NCI-H226 (cell line): ENCODE measurements around the gene MAP1S.

Experiments used
- DNase-seq: peaks from one replicate; pipeline ENCODE4 v3.0.0-alpha.2; 2015

MAP1S gene

DNA sequence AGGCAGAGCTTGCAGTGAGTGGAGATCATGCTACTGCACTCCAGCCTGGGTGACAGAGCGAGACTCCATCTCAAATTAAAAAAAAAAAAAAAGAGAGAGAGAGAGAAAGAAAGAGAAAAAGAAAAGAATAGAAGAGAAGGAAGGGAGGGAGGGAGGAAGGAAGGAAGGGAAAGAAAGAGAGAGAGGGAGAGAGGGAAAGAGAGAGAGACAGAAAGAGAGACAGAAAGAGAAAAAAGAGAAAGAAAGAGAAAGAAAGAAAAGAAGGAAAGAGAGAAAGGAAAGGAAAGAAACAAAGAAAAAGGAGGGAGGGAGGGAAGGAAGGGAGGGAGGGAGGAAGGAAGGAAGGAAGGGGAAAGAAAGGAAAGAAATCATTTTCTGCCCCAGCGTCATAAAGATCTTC lies 24.1 kb upstream of the MAP1S start:
- no peak for DNase-seq

DNA sequence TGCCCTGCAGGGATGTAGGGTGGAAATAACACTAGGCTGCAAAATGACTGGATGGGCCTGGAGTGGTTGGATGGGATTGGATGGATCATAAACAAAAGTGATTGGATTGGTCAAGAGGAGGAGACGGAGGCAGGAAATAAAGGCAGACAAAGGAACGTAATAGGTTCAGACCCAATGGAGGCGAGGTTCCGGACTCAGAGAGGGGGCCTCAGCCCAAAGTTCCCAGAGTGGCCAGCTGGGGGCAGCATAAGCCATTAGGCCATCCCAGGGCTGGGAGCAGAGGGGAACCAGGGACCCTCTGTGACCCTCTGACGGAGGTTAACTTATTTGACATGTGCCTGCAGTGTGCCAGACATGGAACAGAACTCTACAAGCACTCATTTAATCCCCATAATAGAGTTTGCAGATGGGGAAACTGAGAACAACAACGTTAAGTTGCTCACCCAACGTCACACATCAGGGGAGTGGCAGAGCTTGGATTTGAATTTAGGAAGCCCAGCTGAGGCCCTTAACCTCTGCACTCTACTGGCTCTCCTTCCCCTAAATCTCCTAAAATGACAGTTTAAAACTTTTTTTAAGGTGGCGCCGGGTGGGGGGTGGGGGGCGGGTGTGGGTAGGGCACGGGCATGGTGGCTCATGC lies 15.3 kb upstream of the MAP1S start:
- DNase-seq = peak; percentile 15

DNA sequence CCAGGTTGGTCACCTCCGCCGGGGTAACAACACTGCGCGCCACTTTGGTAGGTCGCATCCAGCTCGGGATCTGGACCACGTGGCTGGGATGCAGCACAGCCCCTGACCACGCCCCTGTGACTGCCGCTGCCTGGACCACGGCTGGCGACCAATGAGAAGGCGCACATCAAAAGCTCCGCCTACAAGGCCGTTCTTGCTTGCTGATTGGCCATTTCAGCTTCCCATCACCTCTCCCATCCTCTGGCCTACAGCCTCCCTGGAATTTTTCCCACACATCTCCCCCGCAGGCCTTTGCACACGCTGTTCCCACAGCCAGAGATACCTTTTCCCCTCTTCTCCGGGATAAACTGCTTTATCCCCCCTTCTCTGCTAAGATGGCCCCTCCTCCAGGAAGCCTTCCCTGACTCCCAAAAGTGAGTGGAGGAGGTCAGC lies 12.5 kb upstream of the MAP1S start:
- peak; percentile 83 for DNase-seq

DNA sequence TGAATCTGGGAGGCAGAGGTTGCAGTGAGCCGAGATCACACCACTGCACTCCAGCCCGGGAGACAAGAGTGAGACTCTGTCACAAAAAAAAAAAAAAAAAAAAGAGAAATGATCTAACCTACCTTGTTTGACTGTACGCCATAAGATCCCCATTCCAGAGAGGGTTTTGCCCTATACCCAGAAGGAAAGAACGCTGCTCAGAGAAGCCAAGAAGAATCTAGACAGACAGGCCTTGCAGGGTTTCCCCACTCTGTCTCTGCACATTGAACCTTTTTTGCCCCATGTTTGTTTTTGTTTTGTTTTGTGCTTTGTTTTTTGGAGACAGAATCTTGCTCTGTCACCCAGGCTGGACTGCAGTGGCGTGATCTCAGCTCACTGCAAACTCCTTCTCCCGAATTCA lies 7.4 kb upstream of the MAP1S start:
- DNase-seq = no peak

DNA sequence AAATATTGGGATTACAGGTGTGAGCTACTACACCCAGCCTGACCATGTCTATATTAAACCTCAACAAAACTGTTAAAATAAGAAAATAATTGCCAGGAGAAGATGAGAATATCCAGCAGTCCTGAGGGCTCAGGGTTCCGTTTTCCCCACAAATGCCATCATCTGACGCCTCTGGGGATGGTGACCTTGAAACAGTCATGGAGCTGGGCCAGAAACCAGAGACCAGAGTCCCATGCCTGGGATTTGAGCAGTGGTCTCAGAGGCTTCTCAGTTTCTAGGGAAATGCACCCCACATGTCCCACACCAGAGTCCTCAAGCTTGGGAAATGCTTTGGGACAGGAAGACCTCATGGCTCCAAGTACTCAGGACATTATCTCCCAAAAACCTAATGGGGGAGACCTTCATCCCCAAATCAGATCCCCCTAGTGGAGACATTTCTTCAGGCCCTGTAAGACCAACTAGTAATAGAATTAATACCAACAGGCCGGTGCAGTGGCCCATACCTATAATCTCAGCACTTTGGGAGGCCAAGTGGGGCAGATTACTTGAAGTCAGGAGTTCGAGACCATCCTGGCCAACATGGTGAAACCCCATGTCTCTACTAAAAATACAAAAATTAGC lies 2.9 kb upstream of the MAP1S start:
- no peak for DNase-seq

DNA sequence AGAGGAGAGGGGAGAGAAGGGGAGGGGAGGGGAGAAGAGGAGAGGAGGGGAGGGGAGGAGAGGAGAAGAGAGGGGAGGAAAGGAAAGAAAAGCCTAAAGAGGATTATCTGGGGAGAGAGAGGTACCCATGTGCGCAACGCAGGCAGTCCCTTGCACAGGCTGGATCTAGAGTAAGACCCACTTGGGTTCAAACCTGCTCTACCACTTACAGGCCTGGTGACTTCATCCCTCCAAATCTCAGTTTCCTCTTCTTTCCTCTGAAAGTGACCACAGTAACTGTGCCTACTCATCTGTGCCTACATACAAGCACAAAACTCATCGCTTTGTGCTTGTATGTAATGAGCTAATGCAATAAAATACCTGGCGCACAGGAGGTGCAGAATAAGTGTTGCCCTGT lies 732 bp upstream of the MAP1S start:
- no peak for DNase-seq

DNA sequence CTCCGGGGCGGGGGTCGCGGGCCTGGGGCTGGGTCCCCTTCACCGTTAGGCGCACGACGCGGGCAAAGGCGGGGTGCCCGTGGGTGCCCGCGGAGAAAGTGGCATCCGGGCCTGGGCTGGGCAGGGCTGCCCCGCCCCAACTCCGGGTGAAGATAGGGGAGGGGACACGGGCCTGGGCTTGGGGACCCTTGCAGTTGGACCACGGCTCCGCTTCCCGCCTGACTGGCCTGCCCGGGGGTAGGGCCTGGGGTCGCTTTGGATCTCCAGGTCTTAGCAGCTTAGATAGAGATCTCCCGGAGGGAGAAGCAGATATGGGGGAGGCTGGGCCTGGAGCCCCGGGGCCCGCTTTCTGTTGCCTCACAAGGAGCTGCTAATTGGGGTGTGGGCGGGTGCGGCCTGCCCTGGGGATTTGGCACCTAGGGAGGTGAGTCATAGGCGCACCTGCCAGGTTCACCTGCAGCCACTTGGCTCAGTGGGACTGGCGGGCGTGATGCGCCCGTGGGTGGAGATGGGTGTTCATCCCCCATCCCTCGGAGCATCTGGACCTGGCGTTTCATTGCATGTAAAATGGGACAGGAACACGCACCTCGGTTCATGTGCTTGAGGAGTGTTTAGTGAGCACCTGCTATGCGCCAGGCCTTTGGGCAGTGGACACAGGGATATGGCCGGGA lies 585 bp downstream of the MAP1S start:
- no peak for DNase-seq

DNA sequence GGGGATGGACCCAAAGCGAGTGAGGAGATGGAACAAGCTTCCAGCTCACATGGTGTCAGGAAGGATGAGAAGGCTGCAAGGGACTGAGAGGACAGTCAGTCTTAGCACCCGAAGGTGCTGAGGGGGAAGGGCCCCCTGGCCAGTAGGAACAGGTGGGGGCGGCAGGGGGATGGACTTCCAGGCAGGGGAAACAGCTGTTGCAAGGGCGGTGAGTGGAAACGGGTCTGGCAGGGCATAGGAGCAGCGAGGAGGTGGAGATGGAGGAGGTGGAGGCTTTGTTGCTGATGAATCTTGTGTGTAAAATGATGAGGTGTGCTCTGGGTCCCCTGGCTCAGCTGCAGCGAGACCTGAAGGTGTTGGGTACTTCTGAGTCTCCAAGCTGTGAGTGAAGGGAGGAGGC lies 1.2 kb downstream of the MAP1S start:
- DNase-seq = no peak

DNA sequence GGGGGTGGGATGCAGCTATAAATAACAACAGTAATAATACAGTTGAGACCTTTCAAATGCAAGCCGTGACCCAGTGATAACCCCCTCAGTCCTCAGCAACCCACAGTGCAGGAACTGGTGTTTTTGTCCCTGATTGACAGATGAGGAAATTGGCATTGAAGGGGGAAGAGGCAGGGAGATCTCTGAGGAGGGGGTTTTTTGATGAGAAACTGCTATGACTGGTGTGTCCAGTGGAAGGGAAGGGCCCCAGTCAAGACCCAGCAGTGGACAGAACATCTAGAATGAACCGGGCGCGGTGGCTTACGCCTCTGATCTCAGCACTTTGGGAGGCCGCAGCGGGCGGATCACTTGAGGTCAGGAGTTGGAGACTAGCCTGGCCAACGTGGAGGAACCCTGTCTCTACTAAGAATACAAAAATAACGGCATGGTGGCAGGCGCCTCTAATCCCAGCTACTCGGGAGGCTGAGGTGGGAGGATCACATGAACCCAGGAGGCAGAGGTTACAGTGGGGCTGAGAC lies 1.9 kb downstream of the MAP1S start:
- DNase-seq = no peak

DNA sequence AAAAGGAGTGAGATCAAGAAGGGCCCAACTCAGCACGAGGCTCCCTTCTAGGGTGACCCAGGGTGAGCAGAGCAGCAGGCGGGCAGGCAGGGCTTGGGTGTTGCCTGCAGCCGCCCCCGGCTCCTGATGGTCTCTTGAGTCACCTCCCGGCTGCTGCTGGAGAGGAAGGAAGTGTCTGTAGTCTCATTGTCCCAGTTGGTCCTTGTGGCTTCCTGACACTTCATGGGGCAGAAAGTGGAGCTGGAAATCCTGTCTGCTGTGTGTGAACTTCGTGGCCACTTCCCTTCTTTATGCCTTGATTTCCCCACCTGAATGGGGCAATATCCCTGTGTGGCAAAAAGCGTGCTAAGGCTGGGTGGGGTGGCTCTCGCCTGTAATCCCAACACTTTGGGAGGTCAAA lies 2.5 kb downstream of the MAP1S start:
- no peak for DNase-seq

DNA sequence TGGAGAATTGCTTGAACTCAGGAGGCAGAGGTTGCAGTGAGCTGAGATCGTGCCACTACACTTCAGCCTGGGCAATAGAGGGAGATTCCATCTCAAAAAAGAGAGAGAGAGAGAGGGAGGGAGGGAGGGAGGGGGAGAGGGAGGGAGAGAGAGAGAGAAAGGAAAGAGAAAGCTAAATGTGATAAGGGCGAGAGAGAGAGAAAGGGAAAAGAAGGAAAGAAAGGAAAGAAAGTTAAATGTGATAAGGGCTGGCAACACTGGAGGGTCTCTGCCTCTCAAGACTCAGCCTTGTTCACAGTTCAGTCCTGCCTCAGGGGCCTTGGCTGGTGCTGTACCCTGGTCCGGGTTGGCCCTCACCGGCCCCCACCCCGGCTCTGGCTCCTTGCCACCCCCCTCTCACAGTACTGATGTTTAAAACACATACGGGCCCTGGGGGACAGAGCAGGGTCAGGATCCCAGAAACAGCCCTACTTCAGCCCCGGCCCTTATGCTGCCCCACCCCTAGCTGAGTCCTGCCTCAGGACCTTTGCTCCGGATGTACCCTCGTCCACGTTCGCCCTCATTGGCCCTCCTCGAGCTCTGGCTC lies 3.5 kb downstream of the MAP1S start:
- DNase-seq = no peak

DNA sequence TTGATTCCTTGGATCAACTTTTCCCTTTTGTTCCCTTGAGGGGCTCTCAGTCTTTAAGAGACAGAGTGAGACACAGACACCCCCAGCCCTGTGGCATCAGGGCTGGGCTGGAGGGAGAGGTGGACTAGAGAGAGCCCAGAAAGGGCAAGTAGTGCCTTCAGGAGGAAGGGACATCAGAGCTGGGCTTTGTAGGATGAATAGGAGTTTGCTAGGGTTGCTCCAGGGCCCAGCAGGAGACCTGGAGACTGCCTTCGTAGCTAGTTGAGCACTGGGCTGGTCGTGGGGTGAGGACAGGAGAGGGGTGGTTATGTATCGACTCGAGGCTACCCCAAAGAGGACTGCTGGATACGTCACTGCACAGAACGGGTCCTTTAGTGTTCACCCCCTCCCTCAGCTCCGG lies 5.4 kb downstream of the MAP1S start:
- DNase-seq = no peak

DNA sequence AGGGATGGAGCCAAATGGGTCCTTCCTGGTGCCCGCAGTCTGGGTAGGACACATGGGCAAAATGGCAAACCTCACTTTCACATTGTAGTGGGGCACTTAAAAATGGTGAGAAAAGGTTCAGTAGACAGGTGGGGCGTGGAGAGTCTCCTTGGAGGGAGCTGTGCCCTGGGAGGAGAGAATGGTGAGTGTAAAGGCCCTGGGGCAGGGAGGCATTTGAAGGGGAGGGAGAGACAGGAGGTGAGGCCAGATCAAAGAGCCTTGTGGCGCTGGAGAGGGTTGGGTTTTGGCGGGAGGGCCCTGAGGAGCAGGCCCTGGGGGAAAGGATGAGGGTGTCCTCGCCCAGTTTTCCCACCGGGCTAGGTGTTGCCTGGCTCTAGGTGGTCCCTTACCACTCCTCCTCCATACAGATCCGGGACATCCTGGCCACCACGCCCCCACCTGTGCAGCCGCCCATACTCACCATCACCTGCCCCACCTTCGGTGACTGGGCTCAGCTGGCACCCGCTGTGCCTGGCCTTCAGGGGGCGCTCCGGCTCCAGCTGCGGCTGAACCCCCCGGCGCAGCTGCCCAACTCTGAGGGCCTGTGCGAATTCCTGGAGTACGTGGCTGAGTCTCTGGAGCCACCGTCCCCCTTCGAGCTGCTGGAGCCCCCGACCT lies 6.3 kb downstream of the MAP1S start:
- DNase-seq = no peak

DNA sequence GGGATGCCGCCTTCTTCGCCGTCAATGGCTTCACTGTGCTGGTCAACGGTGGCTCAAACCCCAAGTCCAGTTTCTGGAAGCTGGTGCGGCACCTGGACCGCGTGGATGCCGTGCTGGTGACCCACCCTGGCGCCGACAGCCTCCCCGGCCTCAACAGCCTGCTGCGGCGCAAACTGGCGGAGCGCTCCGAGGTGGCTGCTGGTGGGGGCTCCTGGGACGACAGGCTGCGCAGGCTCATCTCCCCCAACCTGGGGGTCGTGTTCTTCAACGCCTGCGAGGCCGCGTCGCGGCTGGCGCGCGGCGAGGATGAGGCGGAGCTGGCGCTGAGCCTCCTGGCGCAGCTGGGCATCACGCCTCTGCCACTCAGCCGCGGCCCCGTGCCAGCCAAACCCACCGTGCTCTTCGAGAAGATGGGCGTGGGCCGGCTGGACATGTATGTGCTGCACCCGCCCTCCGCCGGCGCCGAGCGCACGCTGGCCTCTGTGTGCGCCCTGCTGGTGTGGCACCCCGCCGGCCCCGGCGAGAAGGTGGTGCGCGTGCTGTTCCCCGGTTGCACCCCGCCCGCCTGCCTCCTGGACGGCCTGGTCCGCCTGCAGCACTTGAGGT lies 7.0 kb downstream of the MAP1S start:
- DNase-seq = no peak

DNA sequence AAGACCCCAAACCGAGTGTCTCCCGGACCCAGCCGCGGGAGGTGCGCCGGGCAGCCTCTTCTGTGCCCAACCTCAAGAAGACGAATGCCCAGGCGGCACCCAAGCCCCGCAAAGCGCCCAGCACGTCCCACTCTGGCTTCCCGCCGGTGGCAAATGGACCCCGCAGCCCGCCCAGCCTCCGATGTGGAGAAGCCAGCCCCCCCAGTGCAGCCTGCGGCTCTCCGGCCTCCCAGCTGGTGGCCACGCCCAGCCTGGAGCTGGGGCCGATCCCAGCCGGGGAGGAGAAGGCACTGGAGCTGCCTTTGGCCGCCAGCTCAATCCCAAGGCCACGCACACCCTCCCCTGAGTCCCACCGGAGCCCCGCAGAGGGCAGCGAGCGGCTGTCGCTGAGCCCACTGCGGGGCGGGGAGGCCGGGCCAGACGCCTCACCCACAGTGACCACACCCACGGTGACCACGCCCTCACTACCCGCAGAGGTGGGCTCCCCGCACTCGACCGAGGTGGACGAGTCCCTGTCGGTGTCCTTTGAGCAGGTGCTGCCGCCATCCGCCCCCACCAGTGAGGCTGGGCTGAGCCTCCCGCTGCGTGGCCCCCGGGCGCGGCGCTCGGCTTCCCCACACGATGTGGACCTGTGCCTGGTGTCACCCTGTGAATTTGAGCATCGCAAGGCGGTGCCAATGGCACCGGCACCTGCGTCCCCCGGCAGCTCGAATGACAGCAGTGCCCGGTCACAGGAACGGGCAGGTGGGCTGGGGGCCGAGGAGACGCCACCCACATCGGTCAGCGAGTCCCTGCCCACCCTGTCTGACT lies 7.9 kb downstream of the MAP1S start:
- DNase-seq = no peak

DNA sequence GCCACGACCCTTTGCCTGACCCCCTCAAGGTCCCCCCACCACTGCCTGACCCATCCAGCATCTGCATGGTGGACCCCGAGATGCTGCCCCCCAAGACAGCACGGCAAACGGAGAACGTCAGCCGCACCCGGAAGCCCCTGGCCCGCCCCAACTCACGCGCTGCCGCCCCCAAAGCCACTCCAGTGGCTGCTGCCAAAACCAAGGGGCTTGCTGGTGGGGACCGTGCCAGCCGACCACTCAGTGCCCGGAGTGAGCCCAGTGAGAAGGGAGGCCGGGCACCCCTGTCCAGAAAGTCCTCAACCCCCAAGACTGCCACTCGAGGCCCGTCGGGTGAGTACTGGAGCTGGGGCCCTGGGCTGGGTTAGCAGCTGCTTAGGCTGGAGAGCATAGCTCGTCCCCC lies 8.6 kb downstream of the MAP1S start:
- no peak for DNase-seq

DNA sequence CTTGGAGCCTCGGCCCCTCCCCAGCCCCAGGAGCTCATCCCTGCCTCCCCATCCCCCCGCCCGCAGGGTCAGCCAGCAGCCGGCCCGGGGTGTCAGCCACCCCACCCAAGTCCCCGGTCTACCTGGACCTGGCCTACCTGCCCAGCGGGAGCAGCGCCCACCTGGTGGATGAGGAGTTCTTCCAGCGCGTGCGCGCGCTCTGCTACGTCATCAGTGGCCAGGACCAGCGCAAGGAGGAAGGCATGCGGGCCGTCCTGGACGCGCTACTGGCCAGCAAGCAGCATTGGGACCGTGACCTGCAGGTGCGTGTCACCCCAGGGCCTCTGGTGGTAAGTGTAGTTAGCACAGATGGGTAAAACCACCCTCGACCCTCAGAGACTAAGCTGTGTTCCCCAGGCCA lies 13.8 kb downstream of the MAP1S start:
- DNase-seq = no peak

DNA sequence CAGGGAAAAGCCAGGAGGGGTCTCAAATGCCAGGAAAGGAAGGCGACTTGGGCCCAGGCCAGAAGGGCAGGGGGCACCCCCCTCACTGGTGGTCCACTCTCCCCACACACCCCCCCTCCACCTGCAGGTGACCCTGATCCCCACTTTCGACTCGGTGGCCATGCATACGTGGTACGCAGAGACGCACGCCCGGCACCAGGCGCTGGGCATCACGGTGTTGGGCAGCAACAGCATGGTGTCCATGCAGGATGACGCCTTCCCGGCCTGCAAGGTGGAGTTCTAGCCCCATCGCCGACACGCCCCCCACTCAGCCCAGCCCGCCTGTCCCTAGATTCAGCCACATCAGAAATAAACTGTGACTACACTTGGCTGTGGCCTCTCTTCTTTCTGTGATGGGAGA lies 14.9 kb downstream of the MAP1S start:
- no peak for DNase-seq

DNA sequence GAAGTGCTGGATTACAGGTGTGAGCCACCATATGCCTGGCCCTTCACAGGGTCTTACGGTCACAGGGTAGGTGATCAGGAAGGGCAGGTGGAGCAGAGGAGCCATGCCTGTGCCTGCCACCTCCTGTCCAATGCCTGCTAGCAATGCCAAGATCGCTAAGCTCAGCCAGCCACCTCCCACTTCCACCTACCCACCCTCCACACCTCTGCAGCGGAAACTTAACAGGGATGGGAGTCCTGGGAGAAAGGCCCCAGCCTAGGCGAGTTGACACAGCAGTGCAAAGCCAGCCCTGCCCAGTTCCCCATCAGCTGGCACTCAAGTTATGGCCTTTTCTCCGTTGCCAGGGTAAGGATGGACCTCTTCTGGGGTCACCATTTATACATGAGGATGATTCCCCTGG lies 16.1 kb downstream of the MAP1S start:
- no peak for DNase-seq

DNA sequence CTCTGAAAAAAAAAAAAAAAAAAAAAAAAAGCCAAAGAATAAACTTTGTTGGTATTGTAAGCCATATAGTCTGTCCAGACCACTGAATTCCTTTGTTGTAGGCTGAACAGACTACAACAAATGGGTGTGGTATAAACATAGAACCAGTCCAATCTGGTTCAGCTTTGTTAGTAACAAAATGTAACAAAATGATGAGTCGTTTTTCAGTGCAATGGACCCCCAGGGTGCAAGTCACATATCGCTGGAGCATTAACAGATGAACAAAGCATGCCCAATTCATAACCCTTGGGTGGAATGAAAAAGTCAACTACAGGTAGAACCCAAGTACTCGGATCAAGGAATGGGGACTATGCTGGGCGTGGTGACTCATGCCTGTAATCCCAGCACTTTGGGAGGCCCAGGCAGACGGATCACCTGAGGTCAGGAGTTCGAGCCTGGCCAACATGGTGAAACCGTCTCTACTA lies 18.4 kb downstream of the MAP1S start:
- DNase-seq = no peak

DNA sequence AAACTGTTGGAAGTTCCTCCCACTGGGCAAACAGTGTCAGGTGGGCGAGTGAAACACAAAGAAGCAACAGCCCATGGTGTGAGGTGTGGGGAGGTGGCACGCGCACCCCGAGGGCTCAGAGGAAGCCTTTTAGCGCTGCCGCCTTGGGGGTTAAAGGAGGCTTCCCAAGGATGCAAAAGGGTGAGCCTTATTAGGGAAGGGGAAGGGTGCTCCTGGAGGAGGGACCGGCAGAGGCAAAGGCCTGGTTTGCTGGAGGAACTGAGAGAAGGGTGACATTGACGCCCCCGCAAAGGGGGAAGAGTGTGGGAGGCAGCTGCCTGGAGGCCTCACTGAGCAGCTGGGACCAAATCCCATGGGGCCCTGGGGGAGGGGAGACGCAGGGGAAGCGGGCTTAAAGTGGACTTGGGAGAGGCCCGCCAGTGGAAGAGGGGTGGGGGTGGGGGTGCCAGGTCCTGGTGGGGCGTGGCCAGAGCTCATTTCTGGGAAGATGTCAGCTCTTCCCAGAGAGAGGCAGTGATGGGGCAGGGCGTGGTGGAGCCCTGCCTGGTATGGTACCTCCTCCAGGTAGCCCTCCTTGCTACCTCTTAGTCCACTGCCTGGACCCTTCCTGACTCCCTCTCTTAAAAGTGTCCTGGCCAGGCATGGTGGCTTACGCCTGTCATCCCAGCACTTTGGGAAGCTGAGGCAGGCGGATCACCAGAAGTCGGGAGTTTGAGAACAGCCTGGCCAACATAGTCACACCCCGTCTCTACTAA lies 20.0 kb downstream of the MAP1S start:
- no peak for DNase-seq
